Kidney capillary endothelial cell (primary cell): Measurements from ENCODE around the gene TIMMDC1.
A peak's percentile ranks its signal among the peaks of the same experiment; 100 is the strongest.
"Not testable (repeated sequence)": the region's sequence is repeated elsewhere in the genome, so short reads cannot be mapped to it uniquely, and the experiment has no call there.

Source experiments
- DNase-seq: peaks from one replicate; pipeline ENCODE4 v3.0.0-alpha.2; 2018; ENCODE audit warnings: low spot score

Gene TIMMDC1

GRCh38 chr3:119557192-119557876 is 59.0 kb downstream of the TIMMDC1 start:
- DNase-seq, result no peak

GRCh38 chr3:119557877-119558269 is 59.5 kb downstream of the TIMMDC1 start:
- no peak for DNase-seq

GRCh38 chr3:119558626-119559317 is 60.4 kb downstream of the TIMMDC1 start:
- DNase-seq, result no peak

- DNase-seq, result peak; percentile 4
Measured at GRCh38 chr3:119559441-119559963, 61.2 kb downstream of the TIMMDC1 start, which contains the start of gene CD80. TSS of gene CD80 (minus strand) at chr3:119559614. CDS start at chr3:119557728, 1,886 bp downstream.

GRCh38 chr3:119560160-119560559 is 61.8 kb downstream of the TIMMDC1 start:
- no peak for DNase-seq

GRCh38 chr3:119562307-119562961 is 64.1 kb downstream of the TIMMDC1 start:
- no peak for DNase-seq

- DNase-seq, result not testable (repeated sequence)
Measured at GRCh38 chr3:119563334-119563733, 65.0 kb downstream of the TIMMDC1 start.

- no peak for DNase-seq
Measured at GRCh38 chr3:119569156-119569555, 70.8 kb downstream of the TIMMDC1 start.

- no peak for DNase-seq
Measured at GRCh38 chr3:119570229-119570628, 71.9 kb downstream of the TIMMDC1 start.

GRCh38 chr3:119571230-119571629 is 72.9 kb downstream of the TIMMDC1 start:
- DNase-seq, result no peak

- DNase-seq, result peak; percentile 46
Measured at GRCh38 chr3:119571688-119572087, 73.3 kb downstream of the TIMMDC1 start.
